ENCODE measurements around the gene CMTR2. TPM values are rescaled to one million over a fixed set of nuclear protein-coding genes. Genes with fewer than 3 reads are reported as not detected.

The CMTR2 gene
- total and polyA plus RNA-seq, 5 donors, result 4.0 to 12.6 (median 12.3) TPM

- no peaks in the 10 kb centered on the region for H3K9me3 ChIP-seq (ENCODE audit: control insufficient read depth, low read length)
- ATAC-seq (no peak), DNase-seq (no peak)
- H3K4me1 ChIP-seq (ENCODE audit: control insufficient read depth, insufficient read depth, low read length), result no peaks in the 10 kb centered on the region
- H3K27ac ChIP-seq (ENCODE audit: low read length), result no peak overlapping the region
- H3K27me3 ChIP-seq (ENCODE audit: control insufficient read depth, insufficient read depth), result no peaks in the 10 kb centered on the region
- H3K4me3 ChIP-seq (ENCODE audit: low read length), result no peak overlapping the region
- intact Hi-C loops (cut with DNase I), result no loop called here
- WGBS, result 100% methylated on average over 1 of the region's 1 CpG
Measured at GRCh38 chr16:71273384-71273783, 15.8 kb downstream of the CMTR2 start.

DNA sequence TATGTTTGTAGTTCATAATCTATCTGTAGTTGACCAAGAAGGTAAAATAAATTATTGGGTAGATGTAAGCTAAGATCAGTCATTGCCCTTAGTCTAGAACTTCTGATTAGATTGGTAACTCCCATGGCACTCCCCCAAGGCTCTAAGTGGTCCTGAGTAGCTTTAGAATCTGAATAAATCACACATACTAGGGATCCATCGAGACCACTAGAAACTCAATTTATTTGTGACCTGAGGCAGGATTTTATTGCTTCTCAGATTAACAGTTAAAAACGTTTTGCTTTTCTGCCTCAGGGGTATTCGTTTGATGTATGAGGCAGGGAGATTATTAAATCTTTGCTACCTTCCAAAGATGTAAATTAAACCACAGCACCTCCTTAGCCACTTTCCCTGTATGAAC is 24.9 kb downstream of the CMTR2 start:
- DNase-seq, result no peak
- Histone ChIP-seq H3K9me3 (ENCODE audit: control insufficient read depth, low read length) (no peaks in the 10 kb centered on the region), H3K4me3 (ENCODE audit: low read length) (no peak overlapping the region), H3K4me1 (ENCODE audit: control insufficient read depth, insufficient read depth, low read length) (no peaks in the 10 kb centered on the region), H3K27me3 (ENCODE audit: control insufficient read depth, insufficient read depth) (no peaks in the 10 kb centered on the region), H3K27ac (ENCODE audit: low read length) (no peak overlapping the region)
- no peak for ATAC-seq
- WGBS, result 58% methylated on average over 3 of the region's 3 CpGs
- intact Hi-C loops (cut with DNase I), result no loop called here

DNA sequence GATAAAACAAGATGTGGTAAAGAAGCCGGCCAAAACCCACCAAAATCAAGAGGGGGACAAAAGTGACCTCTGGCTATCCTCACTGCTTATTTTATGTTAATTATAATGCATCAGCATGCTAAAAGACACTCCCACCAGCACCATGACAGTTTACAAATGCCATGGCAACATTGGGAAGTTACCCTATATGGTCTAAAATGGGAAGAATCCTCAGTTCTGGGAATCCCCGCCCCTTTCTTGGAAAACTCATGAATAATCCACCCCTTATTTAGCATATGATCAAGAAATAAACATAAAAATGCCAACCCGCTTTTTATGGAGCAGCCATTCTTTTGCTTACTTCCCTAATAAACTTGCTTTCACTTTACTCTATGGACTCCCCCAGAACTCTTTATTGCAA is 25.6 kb downstream of the CMTR2 start:
- Histone ChIP-seq H3K27ac (ENCODE audit: low read length) (no peak overlapping the region), H3K27me3 (ENCODE audit: control insufficient read depth, insufficient read depth) (no peaks in the 10 kb centered on the region), H3K4me3 (ENCODE audit: low read length) (no peak overlapping the region), H3K9me3 (ENCODE audit: control insufficient read depth, low read length) (no peaks in the 10 kb centered on the region), H3K4me1 (ENCODE audit: control insufficient read depth, insufficient read depth, low read length) (no peaks in the 10 kb centered on the region)
- WGBS, result 82% methylated on average over 3 of the region's 3 CpGs
- ATAC-seq, result no peak
- no peak for DNase-seq
- intact Hi-C loops (cut with DNase I), result no loop called here

- ATAC-seq (no peak), DNase-seq (no peak)
- Histone ChIP-seq H3K9me3 (ENCODE audit: control insufficient read depth, low read length) (no peaks in the 10 kb centered on the region), H3K27me3 (ENCODE audit: control insufficient read depth, insufficient read depth) (no peaks in the 10 kb centered on the region), H3K27ac (ENCODE audit: low read length) (no peak overlapping the region), H3K4me3 (ENCODE audit: low read length) (no peak overlapping the region), H3K4me1 (ENCODE audit: control insufficient read depth, insufficient read depth, low read length) (no peaks in the 10 kb centered on the region)
- 66% methylated on average over 5 of the region's 5 CpGs for WGBS
- intact Hi-C loops (cut with DNase I), result no loop called here
Measured at GRCh38 chr16:71262391-71262790, 26.8 kb downstream of the CMTR2 start.

DNA sequence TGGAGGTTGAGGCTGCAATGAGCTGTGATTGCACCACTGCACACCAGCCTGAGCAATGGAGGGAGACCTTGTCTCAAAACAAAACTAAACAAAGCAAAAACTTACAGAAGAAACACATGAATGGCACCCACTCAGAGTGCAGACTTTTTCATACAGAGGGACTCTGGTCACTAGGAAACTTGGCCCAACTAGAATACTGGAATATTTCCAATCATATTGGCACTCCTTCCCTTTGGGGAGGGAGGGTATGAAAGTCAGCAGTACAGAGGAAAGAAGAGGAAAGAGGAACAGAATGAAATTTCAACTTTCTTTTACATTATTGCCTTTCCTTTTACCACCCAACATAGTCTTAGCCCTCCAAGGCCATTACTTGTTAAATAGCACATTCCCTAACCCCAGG is 28.2 kb downstream of the CMTR2 start:
- ATAC-seq (no peak), DNase-seq (no peak)
- Histone ChIP-seq H3K27me3 (ENCODE audit: control insufficient read depth, insufficient read depth) (no peaks in the 10 kb centered on the region), H3K9me3 (ENCODE audit: control insufficient read depth, low read length) (no peaks in the 10 kb centered on the region), H3K4me3 (ENCODE audit: low read length) (no peak overlapping the region), H3K4me1 (ENCODE audit: control insufficient read depth, insufficient read depth, low read length) (no peaks in the 10 kb centered on the region), H3K27ac (ENCODE audit: low read length) (no peak overlapping the region)
- intact Hi-C loops (cut with DNase I), result no loop called here

DNA sequence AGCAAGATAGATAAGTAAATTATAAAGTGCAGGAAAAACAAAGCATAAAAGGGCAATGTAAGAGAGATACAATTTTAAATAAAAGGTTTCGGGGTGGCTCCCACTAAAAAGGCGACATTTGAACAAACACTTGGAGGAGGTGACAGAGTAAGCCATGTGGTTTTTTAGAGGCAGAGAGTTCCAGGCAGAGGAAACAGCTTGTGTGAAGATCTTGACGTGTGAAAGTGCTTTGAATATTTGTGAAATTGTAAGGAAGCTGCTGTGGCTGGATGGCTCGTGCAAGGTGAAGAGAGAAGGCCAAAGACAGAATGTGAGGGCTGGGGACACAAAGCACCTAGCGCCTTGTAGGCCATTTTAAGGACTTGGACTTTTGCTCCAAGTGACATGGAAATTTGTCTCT is 30.1 kb downstream of the CMTR2 start:
- Histone ChIP-seq H3K4me3 (ENCODE audit: low read length) (no peak overlapping the region), H3K27me3 (ENCODE audit: control insufficient read depth, insufficient read depth) (no peaks in the 10 kb centered on the region), H3K27ac (ENCODE audit: low read length) (no peak overlapping the region), H3K4me1 (ENCODE audit: control insufficient read depth, insufficient read depth, low read length) (peaks cover 2% of the 10 kb centered on the region), H3K9me3 (ENCODE audit: control insufficient read depth, low read length) (no peaks in the 10 kb centered on the region)
- no peak for DNase-seq
- intact Hi-C loops (cut with DNase I), result no loop called here
- 66% methylated on average over 5 of the region's 5 CpGs for WGBS
- no peak for ATAC-seq

DNA sequence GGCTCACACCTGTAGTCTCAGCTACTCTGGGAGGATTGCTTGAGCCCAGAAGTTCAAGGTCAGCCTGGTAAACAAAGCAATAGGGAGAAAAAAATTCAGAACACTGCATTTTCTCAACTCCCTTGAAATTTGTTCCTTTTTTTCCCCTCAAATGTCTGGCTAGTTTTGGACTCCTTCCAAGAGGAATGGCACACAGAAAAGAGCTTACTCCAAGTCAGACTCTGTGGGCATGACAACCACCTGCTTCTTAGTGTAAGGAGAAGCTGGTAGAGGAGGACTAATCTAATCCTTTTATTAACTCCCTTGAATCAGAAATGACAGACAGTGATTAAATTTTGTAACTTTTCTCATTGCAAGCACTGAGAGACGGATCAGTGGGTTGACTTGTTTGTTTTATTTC is 30.8 kb downstream of the CMTR2 start:
- 71% methylated on average over 1 of the region's 1 CpG for WGBS
- H3K4me1 ChIP-seq (ENCODE audit: control insufficient read depth, insufficient read depth, low read length), result peaks cover 2% of the 10 kb centered on the region
- ATAC-seq, result no peak

DNA sequence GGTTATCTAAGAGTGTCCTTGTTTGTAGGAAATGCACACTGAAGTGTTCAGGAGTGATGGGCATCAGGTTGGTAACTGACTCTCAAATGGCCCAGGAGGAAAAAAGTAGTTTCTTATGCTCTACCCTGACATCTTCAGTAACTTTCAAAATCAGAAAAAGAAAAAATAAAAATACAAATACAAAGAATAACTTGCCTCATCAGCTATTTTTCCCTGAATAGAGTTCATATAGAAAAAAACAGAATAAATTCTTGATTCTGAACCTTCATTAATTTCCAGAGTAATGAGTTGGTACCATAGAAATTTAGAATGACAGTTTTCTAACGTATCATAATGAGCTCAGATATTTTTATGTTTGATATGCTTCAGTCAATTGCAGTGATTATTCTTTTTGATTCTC is 31.4 kb downstream of the CMTR2 start:
- Histone ChIP-seq H3K4me1 (ENCODE audit: control insufficient read depth, insufficient read depth, low read length) (peaks cover 2% of the 10 kb centered on the region), H3K4me3 (ENCODE audit: low read length) (no peak overlapping the region), H3K27me3 (ENCODE audit: control insufficient read depth, insufficient read depth) (no peaks in the 10 kb centered on the region), H3K9me3 (ENCODE audit: control insufficient read depth, low read length) (no peaks in the 10 kb centered on the region), H3K27ac (ENCODE audit: low read length) (no peak overlapping the region)
- 29% methylated on average over 1 of the region's 1 CpG for WGBS
- no peak for ATAC-seq
- intact Hi-C loops (cut with DNase I), result no loop called here
- DNase-seq, result no peak

More for the DNA sequence above, 30.8 kb downstream of the CMTR2 start:
- Histone ChIP-seq H3K27ac (ENCODE audit: low read length) (no peak overlapping the region), H3K27me3 (ENCODE audit: control insufficient read depth, insufficient read depth) (no peaks in the 10 kb centered on the region), H3K9me3 (ENCODE audit: control insufficient read depth, low read length) (no peaks in the 10 kb centered on the region), H3K4me3 (ENCODE audit: low read length) (no peak overlapping the region)
- intact Hi-C loops (cut with DNase I), result no loop called here
- no peak for DNase-seq

DNA sequence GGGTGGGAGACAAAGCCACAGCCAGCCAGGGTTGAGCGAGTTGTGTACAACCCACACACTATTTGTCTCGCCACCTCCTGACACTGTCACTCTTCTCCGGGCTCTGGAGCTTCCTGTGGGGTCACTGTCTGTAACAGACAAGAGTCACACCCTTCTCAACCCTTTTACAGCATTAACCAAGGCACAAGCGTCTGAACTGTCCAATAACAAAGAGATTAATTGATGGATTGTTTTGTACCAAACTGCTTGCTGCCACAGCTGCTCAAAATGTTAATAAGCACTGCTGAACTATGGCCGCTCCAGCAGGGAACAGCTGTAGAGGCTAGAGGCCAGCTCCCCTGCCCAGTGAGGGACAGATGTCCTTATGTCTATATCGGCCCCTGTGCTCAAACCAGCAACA is 33.5 kb downstream of the CMTR2 start:
- Histone ChIP-seq H3K27ac (ENCODE audit: low read length) (no peak overlapping the region), H3K9me3 (ENCODE audit: control insufficient read depth, low read length) (no peaks in the 10 kb centered on the region), H3K4me1 (ENCODE audit: control insufficient read depth, insufficient read depth, low read length) (peaks cover 2% of the 10 kb centered on the region), H3K27me3 (ENCODE audit: control insufficient read depth, insufficient read depth) (no peaks in the 10 kb centered on the region), H3K4me3 (ENCODE audit: low read length) (no peak overlapping the region)
- no peak for ATAC-seq
- WGBS, result 36% methylated on average over 6 of the region's 6 CpGs
- intact Hi-C loops (cut with DNase I), result no loop called here
- DNase-seq, result no peak

DNA sequence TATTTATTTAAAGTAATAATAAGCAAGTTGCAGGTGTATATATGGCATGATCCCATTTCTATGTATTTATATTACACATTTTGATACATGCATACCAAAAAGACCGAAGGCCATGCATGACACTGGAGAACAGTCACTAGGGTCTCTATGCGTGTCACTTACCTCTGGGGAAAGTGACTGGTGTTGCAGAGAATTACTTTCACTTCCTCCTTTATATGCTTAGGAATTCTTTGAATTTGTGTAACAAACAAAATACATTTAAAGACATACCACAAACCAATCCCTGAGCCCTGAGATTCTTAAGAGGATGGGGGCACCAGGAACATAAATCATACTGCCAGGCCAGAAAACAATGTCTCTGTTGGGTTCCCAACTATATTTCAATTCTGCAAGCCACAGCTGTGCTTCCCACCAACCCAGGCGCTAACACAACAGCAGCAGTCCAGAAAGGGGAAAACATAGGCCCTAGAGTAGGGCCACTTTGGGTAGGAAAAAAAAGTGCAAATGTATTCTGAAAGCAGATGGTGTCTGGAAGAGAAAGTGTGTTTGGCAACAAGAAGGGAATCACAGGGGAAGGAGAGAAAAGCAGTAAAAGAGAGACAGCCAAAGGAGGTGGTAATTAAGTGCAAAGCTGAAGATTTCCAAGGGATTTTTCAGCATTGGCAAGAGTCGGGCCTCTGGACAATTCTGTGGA is 34.2 kb downstream of the CMTR2 start:
- no peak overlapping the region for H3K4me3 ChIP-seq (ENCODE audit: low read length)
- intact Hi-C loops (cut with DNase I), result no loop called here
- no peak for ATAC-seq
- no peak overlapping the region for H3K27ac ChIP-seq (ENCODE audit: low read length)
- no peaks in the 10 kb centered on the region for H3K9me3 ChIP-seq (ENCODE audit: control insufficient read depth, low read length)
- no peaks in the 10 kb centered on the region for H3K27me3 ChIP-seq (ENCODE audit: control insufficient read depth, insufficient read depth)
- no peak for DNase-seq
- H3K4me1 ChIP-seq (ENCODE audit: control insufficient read depth, insufficient read depth, low read length), result peaks cover 2% of the 10 kb centered on the region
- 61% methylated on average over 4 of the region's 4 CpGs for WGBS

GRCh38 chr16:71250461-71251235 is 38.6 kb downstream of the CMTR2 start:
- no peak for ATAC-seq
- WGBS, result 84% methylated on average over 5 of the region's 5 CpGs
- no peak for DNase-seq
- Histone ChIP-seq H3K27ac (ENCODE audit: low read length) (no peak overlapping the region), H3K4me1 (ENCODE audit: control insufficient read depth, insufficient read depth, low read length) (no peaks in the 10 kb centered on the region), H3K4me3 (ENCODE audit: low read length) (no peak overlapping the region), H3K9me3 (ENCODE audit: control insufficient read depth, low read length) (no peaks in the 10 kb centered on the region), H3K27me3 (ENCODE audit: control insufficient read depth, insufficient read depth) (no peaks in the 10 kb centered on the region)
- intact Hi-C loops (cut with DNase I), result no loop called here

Data from right cardiac atrium (tissue), 5 donors.